ENCODE data around the gene PCMT1. TPM values are rescaled to one million over a fixed set of nuclear protein-coding genes. Genes with fewer than 3 reads are reported as not detected.
A peak's percentile ranks its signal among the peaks of the same experiment; 100 is the strongest.

The PCMT1 gene
- total and polyA plus RNA-seq, 3 donors from 2014 or later: 192 to 220 (median 196) TPM

GRCh38 chr6:149771925-149772324 is 22.4 kb downstream of the PCMT1 start:
- H3K36me3 ChIP-seq (ENCODE audit: low read depth, missing control alignments): no peaks in the 10 kb centered on the region
- H3K9me3 ChIP-seq: no peaks in the 10 kb centered on the region
- no peak overlapping the region for H3K4me3 ChIP-seq
- DNase-seq: no peak
- intact Hi-C loops (cut with DNase I; ENCODE audit: low total_unique reads): no loop called here
- H3K27me3 ChIP-seq: no peaks in the 10 kb centered on the region
- H3K4me1 ChIP-seq: no peaks in the 10 kb centered on the region
- no peak overlapping the region for H3K27ac ChIP-seq
- WGBS, 2 donors: 93 to 97% methylated on average over 6 of the region's 6 CpGs
- TF ChIP-seq, protein P1, sequence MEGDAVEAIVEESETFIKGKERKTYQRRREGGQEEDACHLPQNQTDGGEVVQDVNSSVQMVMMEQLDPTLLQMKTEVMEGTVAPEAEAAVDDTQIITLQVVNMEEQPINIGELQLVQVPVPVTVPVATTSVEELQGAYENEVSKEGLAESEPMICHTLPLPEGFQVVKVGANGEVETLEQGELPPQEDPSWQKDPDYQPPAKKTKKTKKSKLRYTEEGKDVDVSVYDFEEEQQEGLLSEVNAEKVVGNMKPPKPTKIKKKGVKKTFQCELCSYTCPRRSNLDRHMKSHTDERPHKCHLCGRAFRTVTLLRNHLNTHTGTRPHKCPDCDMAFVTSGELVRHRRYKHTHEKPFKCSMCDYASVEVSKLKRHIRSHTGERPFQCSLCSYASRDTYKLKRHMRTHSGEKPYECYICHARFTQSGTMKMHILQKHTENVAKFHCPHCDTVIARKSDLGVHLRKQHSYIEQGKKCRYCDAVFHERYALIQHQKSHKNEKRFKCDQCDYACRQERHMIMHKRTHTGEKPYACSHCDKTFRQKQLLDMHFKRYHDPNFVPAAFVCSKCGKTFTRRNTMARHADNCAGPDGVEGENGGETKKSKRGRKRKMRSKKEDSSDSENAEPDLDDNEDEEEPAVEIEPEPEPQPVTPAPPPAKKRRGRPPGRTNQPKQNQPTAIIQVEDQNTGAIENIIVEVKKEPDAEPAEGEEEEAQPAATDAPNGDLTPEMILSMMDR (IDR thresholded peaks at IDR 0.05): no peak
- TF ChIP-seq POLR2A (IDR thresholded peaks at IDR 0.05): no peak

DNA sequence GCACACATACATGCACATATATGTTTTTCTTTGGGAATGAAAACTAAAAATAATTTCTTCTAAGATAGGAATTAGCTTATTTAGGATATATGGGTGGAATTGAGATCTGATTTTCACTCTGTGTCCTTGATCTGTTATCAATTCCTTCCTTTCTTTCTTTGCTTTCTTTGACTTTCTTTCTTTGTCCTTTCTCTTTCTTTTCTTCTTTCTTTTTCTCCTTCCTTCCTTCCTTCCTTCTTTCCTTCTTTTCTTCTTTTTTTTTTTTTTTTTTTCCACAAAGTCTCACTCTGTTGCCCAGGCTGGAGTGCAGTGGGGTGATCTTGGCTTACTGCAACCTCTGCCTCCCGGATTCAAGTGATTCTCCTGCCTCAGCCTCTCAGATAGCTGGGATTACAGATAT is 28.1 kb downstream of the PCMT1 start:
- H3K4me3 ChIP-seq: no peak overlapping the region
- H3K9me3 ChIP-seq: no peaks in the 10 kb centered on the region
- no peak for DNase-seq
- TF ChIP-seq, protein P1 (IDR thresholded peaks at IDR 0.05): no peak
- peaks cover 21% of the 10 kb centered on the region for H3K4me1 ChIP-seq
- no peaks in the 10 kb centered on the region for H3K36me3 ChIP-seq (ENCODE audit: low read depth, missing control alignments)
- 86% methylated on average over 1 of the region's 1 CpG for WGBS, 2 donors
- peak overlapping the region; percentile 60 to 79 for H3K27ac ChIP-seq
- H3K27me3 ChIP-seq: no peaks in the 10 kb centered on the region
- intact Hi-C loops (cut with DNase I; ENCODE audit: low total_unique reads): no loop called here

GRCh38 chr6:149779644-149779963 is 30.1 kb downstream of the PCMT1 start:
- H3K36me3 ChIP-seq (ENCODE audit: low read depth, missing control alignments): peaks cover 7% of the 10 kb centered on the region
- H3K4me1 ChIP-seq: peaks cover 21% of the 10 kb centered on the region
- no peaks in the 10 kb centered on the region for H3K27me3 ChIP-seq
- intact Hi-C loops (cut with DNase I; ENCODE audit: low total_unique reads): no loop called here
- TF ChIP-seq, protein P1 (IDR thresholded peaks at IDR 0.05): no peak
- no peaks in the 10 kb centered on the region for H3K9me3 ChIP-seq
- peak; percentile 49 for DNase-seq
- peak overlapping the region; percentile 63 to 79 for H3K27ac ChIP-seq
- WGBS, 2 donors: 36 to 38% methylated on average over 2 of the region's 2 CpGs
- H3K4me3 ChIP-seq: no peak overlapping the region

DNA sequence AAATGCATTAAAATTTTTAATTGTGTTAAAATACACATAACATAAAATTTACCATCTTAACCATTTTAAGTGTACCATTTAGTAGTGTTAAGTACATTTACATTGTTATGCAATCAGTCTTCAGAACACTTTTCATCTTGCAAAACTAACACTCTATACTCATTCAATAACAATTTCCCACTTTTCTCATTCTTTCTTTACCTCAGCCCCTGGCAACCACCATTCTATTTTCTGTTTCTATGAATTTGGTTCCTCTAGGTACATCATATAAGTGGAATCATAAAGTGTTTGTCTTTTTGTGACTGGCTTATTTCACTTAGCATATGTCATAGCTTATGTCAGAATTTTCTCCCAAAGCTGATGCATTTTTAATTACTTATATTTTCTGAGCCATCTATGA is 32.2 kb downstream of the PCMT1 start:
- intact Hi-C loops (cut with DNase I; ENCODE audit: low total_unique reads): no loop called here
- no peak for DNase-seq
- Histone ChIP-seq H3K4me1 (peaks cover 21% of the 10 kb centered on the region), H3K36me3 (ENCODE audit: low read depth, missing control alignments) (peaks cover 7% of the 10 kb centered on the region), H3K27ac (no peak overlapping the region), H3K9me3 (no peaks in the 10 kb centered on the region), H3K27me3 (no peaks in the 10 kb centered on the region), H3K4me3 (no peak overlapping the region)
- TF ChIP-seq, protein P1 (IDR thresholded peaks at IDR 0.05): no peak
- TF ChIP-seq POLR2A (IDR thresholded peaks at IDR 0.05): no peak

DNA sequence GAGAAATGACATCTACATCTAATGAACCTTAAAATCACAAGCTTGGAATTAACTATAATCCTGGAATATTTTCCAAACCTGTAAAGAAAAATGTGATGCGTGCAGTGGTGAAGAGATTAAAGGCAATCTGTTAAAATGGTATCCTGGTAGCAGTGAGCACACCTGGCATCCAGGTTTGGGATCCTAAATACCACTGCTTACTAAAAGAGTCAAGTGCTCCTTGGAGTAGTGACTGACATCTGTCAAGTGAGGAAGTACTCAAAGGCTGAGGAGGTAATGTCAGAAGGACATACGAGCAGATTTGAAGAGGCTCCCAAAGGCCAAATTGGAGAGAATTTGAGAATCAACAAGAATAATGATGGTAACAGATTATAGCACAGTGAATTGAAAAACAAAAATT is 32.8 kb downstream of the PCMT1 start:
- H3K4me3 ChIP-seq: no peak overlapping the region
- WGBS, 2 donors: 87 to 90% methylated on average over 2 of the region's 2 CpGs
- no peaks in the 10 kb centered on the region for H3K27me3 ChIP-seq
- H3K27ac ChIP-seq: no peak overlapping the region
- H3K4me1 ChIP-seq: peaks cover 21% of the 10 kb centered on the region
- intact Hi-C loops (cut with DNase I; ENCODE audit: low total_unique reads): no loop called here
- H3K36me3 ChIP-seq (ENCODE audit: low read depth, missing control alignments): peaks cover 7% of the 10 kb centered on the region
- H3K9me3 ChIP-seq: no peaks in the 10 kb centered on the region
- TF ChIP-seq POLR2A (IDR thresholded peaks at IDR 0.05): no peak
- TF ChIP-seq, protein P1 (IDR thresholded peaks at IDR 0.05): no peak
- DNase-seq: no peak

All from testis (tissue), 3 donors.